Activated T-cell treated with anti-CD3 and anti-CD28 coated beads for 24 hours (primary cell): Measurements from ENCODE around the gene NOL9.
A peak's percentile ranks its signal among the peaks of the same experiment; 100 is the strongest.
"Not testable (repeated sequence)": the region's sequence is repeated elsewhere in the genome, so short reads cannot be mapped to it uniquely, and the experiment has no call there.

Experiments
- DNase-seq: peaks from one replicate; pipeline ENCODE4 v3.0.0-alpha.2; 2020; ENCODE audit warnings: low read depth

Gene NOL9

GRCh38 chr1:6503884-6504602 lies 50.3 kb downstream of the NOL9 start:
- no peak for DNase-seq

DNA sequence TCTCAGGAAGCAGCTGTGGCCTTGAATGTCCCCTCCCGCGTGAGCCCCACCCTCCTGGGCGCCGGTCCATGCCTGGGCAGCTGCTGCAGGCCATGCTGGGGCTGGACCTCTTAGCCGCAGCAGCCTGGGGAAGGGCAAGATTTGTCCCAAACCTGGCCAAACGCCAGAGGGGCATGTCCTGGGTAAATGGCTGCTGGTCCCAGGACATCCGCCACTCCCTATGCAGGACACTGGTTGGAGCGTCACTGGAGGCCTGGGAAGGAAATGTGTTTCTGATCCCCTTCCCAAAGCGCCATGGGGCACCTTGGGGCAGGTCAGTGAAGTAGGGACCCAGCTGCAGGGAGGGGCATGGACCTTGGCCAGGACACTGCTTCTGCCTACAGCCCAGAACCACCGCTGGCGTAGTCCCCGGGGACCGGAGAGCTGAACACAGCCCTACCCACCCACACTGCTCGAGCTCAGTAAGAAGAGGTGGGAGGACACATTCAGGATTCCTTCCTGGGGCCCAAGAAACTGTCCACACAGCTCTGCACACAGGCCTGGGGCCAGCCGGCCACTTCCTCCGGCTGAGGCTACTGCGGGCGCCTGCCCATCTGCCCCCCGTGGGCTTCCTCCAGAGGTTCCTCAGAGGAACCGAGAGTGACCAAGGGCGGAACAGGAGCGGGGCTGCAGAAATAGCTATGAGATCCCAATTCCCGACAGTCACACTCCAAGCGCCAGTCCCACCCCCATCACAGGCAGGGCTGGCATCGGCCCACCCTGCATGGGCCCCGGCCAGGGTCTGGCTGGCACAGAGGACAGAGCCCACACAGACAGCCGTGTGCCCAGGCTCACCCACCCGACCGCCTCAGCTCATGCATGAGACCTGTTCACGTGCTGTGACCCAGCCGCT lies 52.1 kb downstream of the NOL9 start:
- DNase-seq = no peak

GRCh38 chr1:6501279-6501813 lies 53.0 kb downstream of the NOL9 start:
- DNase-seq = no peak

DNA sequence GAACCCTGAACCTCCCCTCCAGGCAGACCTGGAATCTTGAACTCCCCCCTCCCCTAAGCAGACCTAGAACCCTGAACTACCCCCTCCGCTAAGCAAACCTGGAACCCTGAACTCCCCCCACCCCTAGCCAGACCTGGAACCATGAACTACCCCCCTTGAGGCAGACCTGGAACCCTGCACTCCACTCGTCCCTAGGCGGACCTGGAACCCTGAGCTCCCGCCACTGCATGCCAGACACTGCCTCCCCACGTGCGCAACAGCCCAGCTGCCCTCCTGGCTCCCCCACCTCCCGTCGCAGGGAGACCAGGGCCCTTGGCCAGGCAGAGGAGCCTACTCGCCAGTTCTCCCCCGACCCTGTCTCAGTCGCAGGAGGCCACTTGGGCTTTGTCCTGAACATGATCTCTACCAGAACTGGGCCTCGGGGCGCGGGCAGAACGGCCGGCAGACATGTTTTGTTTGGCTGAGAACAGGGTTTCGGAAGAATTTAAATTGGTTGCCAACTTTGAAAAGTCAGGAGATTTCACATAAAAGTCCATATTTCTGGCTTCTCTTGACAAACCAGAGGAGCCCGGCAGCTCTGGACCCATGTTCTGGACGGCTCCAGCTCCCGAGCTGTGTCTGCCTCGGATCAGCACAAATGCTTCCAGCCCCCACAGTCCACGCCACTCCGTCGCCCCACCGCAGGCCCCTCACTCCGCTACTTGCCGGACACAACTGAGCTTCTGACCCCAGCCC lies 53.6 kb downstream of the NOL9 start:
- DNase-seq = no peak

DNA sequence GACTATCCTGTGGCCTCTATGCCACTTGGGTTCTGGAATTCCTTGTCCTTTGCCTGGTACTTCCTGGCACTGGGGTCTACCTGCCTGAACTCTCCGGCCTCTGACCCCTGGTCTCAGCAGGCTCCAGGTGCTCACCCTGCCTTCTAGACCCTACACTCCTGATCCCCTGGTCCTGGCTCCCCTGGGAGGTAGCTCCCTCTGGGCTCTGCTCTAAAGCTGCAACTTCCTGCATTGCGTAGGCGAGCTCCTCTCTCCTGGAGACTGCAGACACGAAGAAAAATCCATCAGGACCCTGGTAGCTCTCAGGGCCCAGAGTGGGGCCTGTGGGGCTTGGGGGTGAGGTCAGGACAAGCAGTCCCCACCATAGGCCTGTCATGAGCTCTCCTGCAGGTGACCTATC lies 55.0 kb downstream of the NOL9 start:
- DNase-seq = no peak

DNA sequence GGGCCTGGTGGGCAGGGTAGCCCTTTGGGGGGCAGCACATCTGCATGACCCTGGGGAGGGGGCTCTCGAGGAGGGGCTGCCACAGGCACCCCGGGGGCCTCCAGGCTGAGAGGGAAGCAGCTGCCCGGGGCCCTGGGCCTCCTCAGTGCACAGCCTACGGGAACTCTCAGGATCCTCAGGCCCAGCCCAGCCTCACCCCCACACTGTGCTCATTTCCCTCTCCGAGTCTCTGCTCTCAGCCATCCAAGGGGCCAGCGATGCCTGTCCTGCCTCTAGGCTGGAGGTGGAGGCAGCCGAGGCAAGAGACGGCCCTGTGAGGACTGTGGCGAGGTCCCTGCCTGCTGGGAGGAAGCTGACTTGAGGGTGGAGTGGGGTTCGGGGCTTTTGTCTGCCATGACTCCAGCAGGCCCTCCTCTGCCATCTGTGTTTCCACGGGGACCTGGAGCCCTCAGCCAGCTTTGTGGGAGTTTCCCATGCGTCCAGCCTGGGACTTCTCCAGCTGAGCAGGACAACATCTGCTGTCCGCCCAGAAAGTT lies 55.7 kb downstream of the NOL9 start:
- no peak for DNase-seq

- no peak for DNase-seq
Measured at GRCh38 chr1:6497867-6498575, 56.3 kb downstream of the NOL9 start.

DNA sequence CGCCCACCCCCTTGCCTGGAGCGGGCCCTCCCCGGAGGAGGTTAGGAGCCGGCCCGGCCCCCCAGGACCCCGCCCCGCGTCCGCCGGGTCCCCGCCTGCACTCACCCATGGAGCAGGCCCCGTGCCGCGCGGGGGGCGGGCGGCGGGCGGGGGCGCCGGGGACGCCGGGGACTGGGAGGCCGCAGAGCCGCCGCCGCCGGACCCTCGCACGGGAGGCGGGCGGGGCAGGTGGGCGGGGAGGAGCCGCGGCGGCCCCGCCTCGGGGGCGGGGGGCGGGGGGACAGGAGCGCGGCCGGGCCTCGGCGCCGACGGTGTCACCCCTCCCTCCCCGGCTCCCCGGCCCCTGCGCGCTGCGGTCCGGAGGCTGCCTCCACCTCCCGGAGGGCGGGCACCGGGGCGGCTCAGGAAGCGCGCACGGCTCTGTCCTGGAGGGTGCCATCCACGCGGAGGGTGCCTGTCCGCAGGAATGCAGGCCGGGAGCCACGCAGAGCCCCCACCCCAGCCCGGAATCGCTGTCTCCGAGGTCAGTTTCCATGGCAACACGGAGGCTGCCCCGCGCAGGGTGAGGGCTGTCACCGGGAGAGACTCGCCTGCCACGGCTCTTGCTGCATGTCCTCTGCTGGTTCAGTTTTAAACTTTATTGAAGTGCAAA lies 57.0 kb downstream of the NOL9 start:
- DNase-seq = peak; percentile 32

GRCh38 chr1:6496890-6497214 lies 57.5 kb downstream of the NOL9 start:
- no peak for DNase-seq

DNA sequence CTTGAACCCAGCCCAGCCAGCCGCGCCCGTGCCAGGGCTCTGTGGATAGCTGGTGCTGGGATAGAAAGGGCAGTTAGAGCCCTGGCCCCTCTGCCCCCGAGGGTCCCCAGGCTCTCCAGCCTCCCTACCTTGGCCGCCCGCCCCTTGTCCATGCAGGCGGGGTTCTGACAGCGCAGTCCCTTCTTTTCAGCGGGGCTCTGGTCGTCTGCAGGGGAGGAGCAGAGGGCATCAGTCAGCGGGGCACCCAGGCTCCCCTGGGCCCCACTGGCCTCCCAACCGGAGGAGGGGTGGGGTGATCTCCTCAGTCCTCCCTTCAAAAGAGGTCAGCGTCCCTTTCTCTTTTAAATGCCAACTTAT lies 58.0 kb downstream of the NOL9 start:
- DNase-seq = no peak

DNA sequence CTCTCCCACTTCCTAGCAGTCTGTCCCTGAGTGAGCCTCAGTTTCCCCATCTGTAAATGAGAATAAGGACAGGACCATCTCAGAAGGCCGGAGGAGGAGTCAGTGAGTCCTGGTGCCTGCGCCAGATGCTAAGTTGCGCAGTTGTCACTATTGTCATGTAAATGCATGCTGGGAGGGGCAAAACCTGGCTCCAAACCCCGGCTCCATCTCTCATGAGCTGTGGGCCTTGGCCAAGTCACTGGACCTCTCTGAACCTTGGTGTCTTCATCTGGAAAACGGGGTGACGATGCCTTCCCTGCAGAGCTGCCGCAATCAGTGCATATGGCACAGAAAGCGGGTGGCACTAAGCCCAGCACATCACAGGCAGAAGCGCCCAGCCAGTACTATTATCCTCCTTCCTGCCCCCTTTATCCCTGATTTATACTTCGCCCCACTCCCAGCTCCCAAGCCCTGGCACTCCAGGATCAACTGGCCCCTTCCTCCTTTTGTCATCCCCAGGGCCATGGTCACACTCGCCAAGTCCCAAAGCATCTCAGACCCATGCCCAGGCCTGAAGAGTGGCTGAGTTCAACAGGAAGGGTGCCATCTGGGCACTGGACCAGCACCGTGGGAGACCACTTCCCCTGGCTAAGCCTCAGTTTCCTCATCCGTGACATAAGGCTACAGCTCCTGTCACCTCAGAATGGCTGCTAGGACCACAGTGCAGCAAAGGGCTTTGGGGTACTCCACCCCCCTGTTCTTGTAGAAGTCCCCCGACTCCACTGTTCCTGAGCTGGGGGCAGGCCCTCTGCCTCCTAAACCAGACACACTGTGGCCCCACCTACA lies 58.6 kb downstream of the NOL9 start:
- no peak for DNase-seq

- DNase-seq = no peak
Measured at GRCh38 chr1:6495041-6495441, 59.3 kb downstream of the NOL9 start.

GRCh38 chr1:6494627-6495026 lies 59.7 kb downstream of the NOL9 start:
- no peak for DNase-seq

DNA sequence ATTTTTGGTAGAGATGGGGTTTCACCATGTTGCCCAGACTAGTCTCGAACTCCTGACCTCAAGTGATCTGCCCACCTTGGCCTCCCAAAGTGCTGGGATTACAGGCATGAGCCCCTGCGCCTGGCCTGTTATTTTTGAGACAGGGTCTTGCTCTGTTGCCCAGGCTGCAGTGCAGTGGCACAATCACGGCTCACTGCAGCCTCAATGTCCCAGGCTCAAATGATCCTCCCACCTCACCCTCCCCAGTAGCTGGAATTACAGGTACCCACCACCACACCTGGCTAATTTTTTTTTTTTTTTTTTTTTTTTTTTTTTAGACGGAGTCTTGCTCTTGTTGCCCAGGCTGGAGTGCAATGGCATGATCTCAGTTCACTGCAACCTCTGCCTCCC lies 60.5 kb downstream of the NOL9 start:
- DNase-seq = not testable (repeated sequence)

DNA sequence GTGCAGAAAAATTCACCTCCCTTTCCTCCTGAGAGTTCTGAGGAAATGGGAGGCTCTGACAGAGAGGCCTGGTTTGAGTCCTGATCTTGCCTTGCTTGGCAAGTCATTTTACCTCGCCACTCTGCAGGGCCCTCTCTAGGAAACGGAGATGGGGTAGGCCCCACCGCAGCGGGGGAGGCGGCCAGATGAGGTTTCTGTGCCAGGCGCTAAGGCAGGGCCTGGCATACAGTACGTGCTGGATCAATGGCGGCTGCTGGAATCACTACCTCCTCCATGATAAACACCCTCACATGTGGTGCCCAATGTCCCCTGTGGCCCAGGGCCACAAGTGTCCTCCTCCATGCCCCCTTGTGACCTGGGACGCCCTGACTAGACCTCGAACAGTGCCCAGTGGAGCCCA lies 62.3 kb downstream of the NOL9 start:
- no peak for DNase-seq

GRCh38 chr1:6491480-6491962 lies 62.8 kb downstream of the NOL9 start, which contains the start of gene PLEKHG5:
TSS of gene PLEKHG5 (minus strand) at chr1:6491667. CDS start at chr1:6477571, 14,096 bp downstream.
- no peak for DNase-seq

GRCh38 chr1:6491081-6491449 lies 63.2 kb downstream of the NOL9 start:
- DNase-seq = no peak

- DNase-seq = peak; percentile 38
Measured at GRCh38 chr1:6490181-6491080, 63.9 kb downstream of the NOL9 start.

DNA sequence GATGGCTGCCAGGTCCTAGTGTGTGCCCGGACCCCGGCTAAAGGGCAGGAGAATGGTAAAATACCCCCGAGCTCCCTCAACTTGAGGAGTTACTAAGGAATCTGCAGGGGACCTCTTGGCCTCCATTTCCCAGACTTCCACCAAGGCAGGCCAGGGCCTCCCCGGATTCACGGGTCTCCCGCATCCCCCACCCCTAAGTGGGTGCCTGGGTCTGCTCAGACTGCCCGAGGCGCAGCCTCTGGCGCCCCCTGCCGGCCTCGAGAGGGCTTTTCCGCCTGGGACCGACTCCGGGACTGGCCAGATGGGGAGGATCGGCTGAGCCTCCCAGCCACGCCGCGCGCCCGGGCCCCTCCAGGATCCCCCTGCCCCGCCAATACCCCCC lies 64.5 kb downstream of the NOL9 start:
- peak; percentile 71 for DNase-seq
